Kasumi-1 (cell line): ENCODE measurements around the gene PEBP1.

Source experiments
- DNase-seq, 2 experiments: peaks; one replicate each; lab custom pipeline; 2025; lab: John Stamatoyannopoulos, UW

The PEBP1 gene

GRCh38 chr12:118136559-118137003, 657 bp downstream of the PEBP1 start:
- DNase-seq, result no peak

GRCh38 chr12:118137148-118137678, 1.3 kb downstream of the PEBP1 start:
- no peak for DNase-seq

GRCh38 chr12:118140825-118141224, 4.9 kb downstream of the PEBP1 start:
- DNase-seq, result no peak

- DNase-seq, result no peak
Measured at GRCh38 chr12:118144499-118144898, 8.6 kb downstream of the PEBP1 start.

GRCh38 chr12:118145113-118145797, 9.3 kb downstream of the PEBP1 start:
- DNase-seq, result no peak

GRCh38 chr12:118145798-118146156, 9.9 kb downstream of the PEBP1 start:
- DNase-seq, result no peak

GRCh38 chr12:118148287-118148686, 12.4 kb downstream of the PEBP1 start:
- no peak for DNase-seq

GRCh38 chr12:118150625-118151024, 14.7 kb downstream of the PEBP1 start:
- no peak for DNase-seq

GRCh38 chr12:118151755-118152154, 15.8 kb downstream of the PEBP1 start:
- DNase-seq, result no peak

- no peak for DNase-seq
Measured at GRCh38 chr12:118160536-118160935, 24.6 kb downstream of the PEBP1 start.

GRCh38 chr12:118164798-118165486, 29.0 kb downstream of the PEBP1 start:
- DNase-seq, result peak; percentile 7 to 56

GRCh38 chr12:118166946-118167345, 31.0 kb downstream of the PEBP1 start:
- DNase-seq, result no peak

- peak; percentile 52 to 56 for DNase-seq
Measured at GRCh38 chr12:118175823-118176447, 40.0 kb downstream of the PEBP1 start.

- no peak for DNase-seq
Measured at GRCh38 chr12:118183155-118183554, 47.2 kb downstream of the PEBP1 start.

GRCh38 chr12:118183711-118184110, 47.8 kb downstream of the PEBP1 start:
- no peak for DNase-seq

- DNase-seq, result no peak
Measured at GRCh38 chr12:118185602-118186397, 49.9 kb downstream of the PEBP1 start.

GRCh38 chr12:118187751-118188435, 52.0 kb downstream of the PEBP1 start:
- no peak for DNase-seq

GRCh38 chr12:118188690-118189371, 52.9 kb downstream of the PEBP1 start:
- DNase-seq, result peak; percentile 33 to 35

- no peak for DNase-seq
Measured at GRCh38 chr12:118189741-118190191, 53.8 kb downstream of the PEBP1 start.

- DNase-seq, result no peak
Measured at GRCh38 chr12:118190266-118190665, 54.3 kb downstream of the PEBP1 start.

GRCh38 chr12:118193477-118193876, 57.6 kb downstream of the PEBP1 start:
- no peak for DNase-seq
